HepG2 (cell line): ENCODE results near the gene CEP131. TPM values are rescaled to one million over a fixed set of nuclear protein-coding genes. Genes with fewer than 3 reads are reported as not detected.

ENCODE experiments used
- DNMT1 ChIP-seq: sonication (generic); formaldehyde crosslinking; IDR thresholded peaks from 2 replicates; pipeline ENCODE4 v1.5.1; 2020; ENCODE audit warnings: mild to moderate bottlenecking, missing genetic modification reagents
- GPN1 ChIP-seq: sonication (generic); formaldehyde crosslinking; IDR thresholded peaks from 2 replicates; pipeline ENCODE4 v1.5.1; 2020; ENCODE audit warnings: missing genetic modification reagents, borderline replicate concordance
- HMG20A ChIP-seq: IDR thresholded peaks from 2 replicates; pipeline ENCODE4 v1.6.1; 2016; ENCODE audit warnings: borderline replicate concordance
- HMGXB3 ChIP-seq: sonication (generic); formaldehyde crosslinking; IDR thresholded peaks from 2 replicates; pipeline ENCODE4 v1.4.0; 2020; ENCODE audit warnings: missing genetic modification reagents, borderline replicate concordance
- MED1 ChIP-seq: sonication (generic); formaldehyde crosslinking; IDR thresholded peaks from 2 replicates; pipeline ENCODE4 v1.4.0; 2020; ENCODE audit warnings: missing genetic modification reagents
- TBX2 ChIP-seq: sonication (generic); formaldehyde crosslinking; IDR thresholded peaks from 2 replicates; pipeline ENCODE4 v1.5.0; 2020; ENCODE audit warnings: missing genetic modification reagents, mild to moderate bottlenecking, borderline replicate concordance
- TCF12 ChIP-seq, 2 experiments: fragments of 450-650 bp in 1 of 2; sonication (generic) in 1 of 2; formaldehyde crosslinking in 1 of 2; IDR thresholded peaks; 2 replicates each; pipeline versions ENCODE4 v1.6.1 to v1.8.0; 2017 to 2022; ENCODE audit warnings: antibody characterized with exemption in 1 of 2, mild to moderate bottlenecking in 1 of 2, missing genetic modification reagents in 1 of 2, moderate library complexity in 1 of 2
- TGIF2 ChIP-seq: IDR thresholded peaks from 2 replicates; pipeline ENCODE4 v1.6.1; 2016; ENCODE audit warnings: control low read depth, missing compliant biosample characterization
- TOE1 ChIP-seq: sonication (generic); formaldehyde crosslinking; IDR thresholded peaks from 2 replicates; pipeline ENCODE4 v1.4.0; 2020; ENCODE audit warnings: mild to moderate bottlenecking, missing genetic modification reagents
- ZFP62 ChIP-seq: sonication (generic); formaldehyde crosslinking; IDR thresholded peaks from 2 replicates; pipeline ENCODE4 v1.4.0; 2020; ENCODE audit warnings: missing genetic modification reagents
- ZMYM3 ChIP-seq: sonication (generic); formaldehyde crosslinking; IDR thresholded peaks from 2 replicates; pipeline ENCODE4 v1.5.1; 2020; ENCODE audit warnings: mild to moderate bottlenecking, missing genetic modification reagents
- ZNF138 ChIP-seq: sonication (generic); formaldehyde crosslinking; IDR thresholded peaks from 2 replicates; pipeline ENCODE4 v1.5.0; 2020; ENCODE audit warnings: mild to moderate bottlenecking, low read depth, missing genetic modification reagents
- ZNF414 ChIP-seq: sonication (generic); formaldehyde crosslinking; IDR thresholded peaks from 2 replicates; pipeline ENCODE4 v1.5.0; 2020; ENCODE audit warnings: missing genetic modification reagents
- ZNF605 ChIP-seq: sonication (generic); formaldehyde crosslinking; IDR thresholded peaks from 2 replicates; pipeline ENCODE4 v1.8.0; 2022; ENCODE audit warnings: mild to moderate bottlenecking, missing genetic modification reagents
- ZNF652 ChIP-seq: IDR thresholded peaks from 2 replicates; pipeline ENCODE4 v1.6.1; 2016; ENCODE audit warnings: low read depth, borderline replicate concordance
- ZNF776 ChIP-seq: sonication (generic); formaldehyde crosslinking; IDR thresholded peaks from 2 replicates; pipeline ENCODE4 v1.4.0; 2020; ENCODE audit warnings: mild to moderate bottlenecking, missing genetic modification reagents
- polyA plus RNA-seq, 8 experiments: library from polyadenylated mRNA; depleted of rRNA in 3 of 8; stranded (reverse) in 7 of 8; unstranded in 1 of 8; fragments of >200 nt; fragmentation: Illumina TruSeq in 4 of 8; extraction: Trizol in 4 of 8; gene quantifications; 2 replicates each; pipeline versions ENCODE4 v1.2.1 to v1.2.3, GENCODE V29; 2011 to 2016; ENCODE audit warnings: low read depth in 4 of 8, missing spikeins in 1 of 8, mixed read lengths in 1 of 8; ENCODE audit not compliant: insufficient read depth in 1 of 8
- total RNA-seq, 5 experiments: library from RNA; depleted of rRNA; stranded (reverse); fragments of >200 nt; fragmentation: Illumina TruSeq; extraction: Trizol; gene quantifications; 2 replicates each; pipeline ENCODE4 v1.2.3, GENCODE V29; 2016; ENCODE audit warnings: low read depth in 1 of 5
- TF ChIP-seq, protein P1 (sequence below): sonication (generic); IDR thresholded peaks from 2 replicates; pipeline ENCODE4 v1.6.1; 2016; ENCODE audit warnings: low read depth, borderline replicate concordance
- TF ChIP-seq, protein P2 (sequence below): IDR thresholded peaks from 2 replicates; pipeline ENCODE4 v1.6.1; 2012; ENCODE audit warnings: low read length, improper control_type of control experiment

CEP131 gene
- total and polyA plus RNA-seq, 2 of the 13 experiments (the other 11 are each of a cell fraction or from before 2014, with no cell fraction given), result 5.0 to 16.8 TPM

- TF ChIP-seq ZNF776 (peak; percentile 87; the same call in 1 of the 2 replicates), ZFP62 (CRISPR knock-in tag) (no peak), TBX2 (CRISPR knock-in tag) (peak; percentile 44; the same call in 1 of the 2 replicates), HMG20A (CRISPR knock-in tag) (no peak; the same call in 1 of the 2 replicates), DNMT1 (peak; percentile 51), TCF12 (IDR thresholded peaks at IDR 0.05) (no peak), TCF12 (CRISPR knock-in tag; IDR thresholded peaks at IDR 0.05) (0 out of 2 replicates have a peak, but pooled peaks have one; percentile 52), TOE1 (CRISPR knock-in tag) (no peak), GPN1 (no peak), ZNF652 (CRISPR knock-in tag) (peak; percentile 35; the same call in 1 of the 2 replicates), ZNF138 (CRISPR knock-in tag) (peak; percentile 74; the same call in 1 of the 2 replicates), HMGXB3 (CRISPR knock-in tag) (no peak), ZNF414 (CRISPR knock-in tag) (0 out of 2 replicates have a peak, but pooled peaks have one; percentile 17), ZMYM3 (CRISPR knock-in tag) (no peak), TGIF2 (CRISPR knock-in tag) (peak; percentile 73; the same call in 1 of the 2 replicates), ZNF605 (CRISPR knock-in tag) (no peak; the same call in 1 of the 2 replicates), MED1 (CRISPR knock-in tag) (no peak)
- TF ChIP-seq, protein P1, sequence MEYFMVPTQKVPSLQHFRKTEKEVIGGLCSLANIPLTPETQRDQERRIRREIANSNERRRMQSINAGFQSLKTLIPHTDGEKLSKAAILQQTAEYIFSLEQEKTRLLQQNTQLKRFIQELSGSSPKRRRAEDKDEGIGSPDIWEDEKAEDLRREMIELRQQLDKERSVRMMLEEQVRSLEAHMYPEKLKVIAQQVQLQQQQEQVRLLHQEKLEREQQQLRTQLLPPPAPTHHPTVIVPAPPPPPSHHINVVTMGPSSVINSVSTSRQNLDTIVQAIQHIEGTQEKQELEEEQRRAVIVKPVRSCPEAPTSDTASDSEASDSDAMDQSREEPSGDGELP, result 0 out of 2 replicates have a peak, but pooled peaks have one; percentile 35
- TF ChIP-seq, protein P2, sequence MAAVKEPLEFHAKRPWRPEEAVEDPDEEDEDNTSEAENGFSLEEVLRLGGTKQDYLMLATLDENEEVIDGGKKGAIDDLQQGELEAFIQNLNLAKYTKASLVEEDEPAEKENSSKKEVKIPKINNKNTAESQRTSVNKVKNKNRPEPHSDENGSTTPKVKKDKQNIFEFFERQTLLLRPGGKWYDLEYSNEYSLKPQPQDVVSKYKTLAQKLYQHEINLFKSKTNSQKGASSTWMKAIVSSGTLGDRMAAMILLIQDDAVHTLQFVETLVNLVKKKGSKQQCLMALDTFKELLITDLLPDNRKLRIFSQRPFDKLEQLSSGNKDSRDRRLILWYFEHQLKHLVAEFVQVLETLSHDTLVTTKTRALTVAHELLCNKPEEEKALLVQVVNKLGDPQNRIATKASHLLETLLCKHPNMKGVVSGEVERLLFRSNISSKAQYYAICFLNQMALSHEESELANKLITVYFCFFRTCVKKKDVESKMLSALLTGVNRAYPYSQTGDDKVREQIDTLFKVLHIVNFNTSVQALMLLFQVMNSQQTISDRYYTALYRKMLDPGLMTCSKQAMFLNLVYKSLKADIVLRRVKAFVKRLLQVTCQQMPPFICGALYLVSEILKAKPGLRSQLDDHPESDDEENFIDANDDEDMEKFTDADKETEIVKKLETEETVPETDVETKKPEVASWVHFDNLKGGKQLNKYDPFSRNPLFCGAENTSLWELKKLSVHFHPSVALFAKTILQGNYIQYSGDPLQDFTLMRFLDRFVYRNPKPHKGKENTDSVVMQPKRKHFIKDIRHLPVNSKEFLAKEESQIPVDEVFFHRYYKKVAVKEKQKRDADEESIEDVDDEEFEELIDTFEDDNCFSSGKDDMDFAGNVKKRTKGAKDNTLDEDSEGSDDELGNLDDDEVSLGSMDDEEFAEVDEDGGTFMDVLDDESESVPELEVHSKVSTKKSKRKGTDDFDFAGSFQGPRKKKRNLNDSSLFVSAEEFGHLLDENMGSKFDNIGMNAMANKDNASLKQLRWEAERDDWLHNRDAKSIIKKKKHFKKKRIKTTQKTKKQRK, result no peak
Observed at GRCh38 chr17:81164371-81165245, 58.2 kb downstream of the CEP131 start (continued).
